Neural cell (in vitro differentiated cells): ENCODE data around the gene CRTC3. TPM values are rescaled to one million over a fixed set of nuclear protein-coding genes. Genes with fewer than 3 reads are reported as not detected.

Source experiments
- H2AFZ ChIP-seq: fragments of 200-600, 300-800 bp; sonication (generic), shearing (Covaris generic); 2 replicates; pipeline ENCODE4 v1.6.0; 2014; ENCODE audit warnings: low read depth, mild to moderate bottlenecking, antibody characterized with exemption, low read length, moderate library complexity
- H3F3A ChIP-seq: fragments of 200-600 bp; shearing (Covaris generic); 2 replicates; pipeline ENCODE4 v1.6.1; 2016; ENCODE audit warnings: mild to moderate bottlenecking, moderate library complexity, mixed read lengths, antibody characterized with exemption, low read length; ENCODE audit not compliant: insufficient read depth, poor library complexity, severe bottlenecking
- H3K27ac ChIP-seq: fragments of 200-600, 300-800 bp; sonication (generic), shearing (Covaris generic); 2 replicates; pipeline ENCODE4 v1.5.1; 2014; ENCODE audit warnings: mild to moderate bottlenecking, low read length, moderate library complexity
- H3K27me3 ChIP-seq: fragments of 300-800, 200-600 bp; sonication (generic), shearing (Covaris generic); 2 replicates; pipeline ENCODE4 v1.6.0; 2014; ENCODE audit warnings: mild to moderate bottlenecking, low read depth, low read length, moderate library complexity; ENCODE audit not compliant: insufficient read depth
- H3K36me3 ChIP-seq: fragments of 300-800, 200-600 bp; sonication (generic), shearing (Covaris generic); 2 replicates; pipeline ENCODE4 v1.5.1; 2014; ENCODE audit warnings: mild to moderate bottlenecking, antibody characterized with exemption, low read length, moderate library complexity; ENCODE audit not compliant: insufficient read depth
- H3K4me2 ChIP-seq: fragments of 300-800, 200-600 bp; sonication (generic), shearing (Covaris generic); 2 replicates; pipeline ENCODE4 v1.6.0; 2014; ENCODE audit warnings: mild to moderate bottlenecking, low read length
- H3K4me3 ChIP-seq: fragments of 300-800, 200-600 bp; sonication (generic), shearing (Covaris generic); 2 replicates; pipeline ENCODE4 v1.5.1; 2014; ENCODE audit warnings: mild to moderate bottlenecking, low read length, moderate library complexity
- H3K79me2 ChIP-seq: fragments of 200-600 bp; shearing (Covaris generic); replicated peaks from 2 replicates; pipeline ENCODE4 v1.6.0; 2014; ENCODE audit warnings: mild to moderate bottlenecking, low read length, moderate library complexity; ENCODE audit not compliant: insufficient read depth
- H3K9ac ChIP-seq: fragments of 300-800, 200-600 bp; sonication (generic), shearing (Covaris generic); 2 replicates; pipeline ENCODE4 v1.6.1; 2016; ENCODE audit warnings: mild to moderate bottlenecking, low read length, mixed read lengths
- H3K9me2 ChIP-seq: fragments of 200-600 bp; shearing (Covaris generic); 2 replicates; pipeline ENCODE4 v1.6.1; 2016; ENCODE audit warnings: mild to moderate bottlenecking, low read length, mixed read lengths; ENCODE audit not compliant: insufficient read depth
- H3K9me3 ChIP-seq: fragments of 200-600, 300-800 bp; sonication (generic), shearing (Covaris generic); 2 replicates; pipeline ENCODE4 v1.6.1; 2016; ENCODE audit warnings: mild to moderate bottlenecking, mixed run types, low read length, moderate library complexity, mixed read lengths
- H4K20me1 ChIP-seq: fragments of 200-600 bp; shearing (Covaris generic); 2 replicates; pipeline ENCODE4 v1.6.1; 2016; ENCODE audit warnings: mild to moderate bottlenecking, mixed run types; ENCODE audit not compliant: insufficient read depth
- CTCF ChIP-seq: fragments of 450-650 bp; IDR thresholded peaks from 2 replicates; pipeline ENCODE4 v1.5.1; 2014; ENCODE audit warnings: antibody characterized with exemption, mild to moderate bottlenecking, moderate library complexity; ENCODE audit not compliant: poor library complexity, severe bottlenecking
- EP300 ChIP-seq: fragments of 450-650 bp; conservative IDR thresholded peaks from 2 replicates; pipeline ENCODE4 v1.6.1; 2014; ENCODE audit warnings: antibody characterized with exemption, mild to moderate bottlenecking, moderate library complexity; ENCODE audit not compliant: poor library complexity, severe bottlenecking
- EZH2 ChIP-seq: fragments of 200-600, 300-800 bp; shearing (Covaris generic), sonication (generic); IDR thresholded peaks from 2 replicates; pipeline ENCODE4 v1.6.1; 2014; ENCODE audit warnings: antibody characterized with exemption, low read length, borderline replicate concordance, mild to moderate bottlenecking; ENCODE audit not compliant: insufficient read depth, poor library complexity, severe bottlenecking
- MXI1 ChIP-seq: fragments of 450-650 bp; conservative IDR thresholded peaks from 2 replicates; pipeline ENCODE4 v1.6.1; 2014; ENCODE audit warnings: antibody characterized with exemption, mild to moderate bottlenecking; ENCODE audit not compliant: poor library complexity, severe bottlenecking
- POLR2AphosphoS5 ChIP-seq: IDR thresholded peaks from 2 replicates; pipeline ENCODE4 v1.6.1; 2012
- RAD21 ChIP-seq: fragments of 450-650 bp; conservative IDR thresholded peaks from 2 replicates; pipeline ENCODE4 v1.6.1; 2014; ENCODE audit warnings: antibody characterized with exemption, mild to moderate bottlenecking, moderate library complexity
- REST ChIP-seq: IDR thresholded peaks from 2 replicates; pipeline ENCODE4 v1.6.1; 2012; ENCODE audit warnings: borderline replicate concordance
- SMC3 ChIP-seq: fragments of 450-650 bp; conservative IDR thresholded peaks from 2 replicates; pipeline ENCODE4 v1.6.1; 2014; ENCODE audit warnings: antibody characterized with exemption, mild to moderate bottlenecking, moderate library complexity; ENCODE audit not compliant: poor library complexity
- TAF1 ChIP-seq: IDR thresholded peaks from 2 replicates; pipeline ENCODE4 v1.6.1; 2012; ENCODE audit warnings: low read depth
- polyA plus RNA-seq: library from polyadenylated mRNA; depleted of rRNA; stranded (reverse); fragments of >200 nt; gene quantifications from 2 replicates; pipeline ENCODE4 v1.2.3, GENCODE V29; 2014

Gene CRTC3
- polyA plus RNA-seq, 1 donor from 2014 or later: 5.5 TPM

- Histone ChIP-seq H3K79me2 (no peaks in the 10 kb centered on the region), H4K20me1 (no peaks in the 10 kb centered on the region), H3K27ac (no peak overlapping the region)
These were observed 32.9 kb downstream of the CRTC3 start for GRCh38 chr15:90562669-90563068.

GRCh38 chr15:90563463-90563862 is 33.7 kb downstream of the CRTC3 start:
- Histone ChIP-seq H3K9me2 (no peaks in the 10 kb centered on the region), H2AFZ (no peak overlapping the region), H3K4me2 (no peak overlapping the region), H4K20me1 (no peaks in the 10 kb centered on the region), H3K27ac (no peak overlapping the region), H3K9me3 (peaks cover 4% of the 10 kb centered on the region), H3F3A (no peaks in the 10 kb centered on the region), H3K27me3 (no peaks in the 10 kb centered on the region), H3K79me2 (no peaks in the 10 kb centered on the region), H3K36me3 (no peaks in the 10 kb centered on the region), H3K4me3 (no peak overlapping the region), H3K9ac (no peak overlapping the region)
- TF ChIP-seq RAD21 (no peak), TAF1 (no peak), EP300 (no peak), POLR2AphosphoS5 (no peak), SMC3 (no peak), REST (no peak)

More at GRCh38 chr15:90562669-90563068, 32.9 kb downstream of the CRTC3 start:
- Histone ChIP-seq H3K9me3 (peaks cover 4% of the 10 kb centered on the region), H3K27me3 (no peaks in the 10 kb centered on the region), H3K4me2 (no peak overlapping the region), H3K36me3 (no peaks in the 10 kb centered on the region), H3K4me3 (no peak overlapping the region), H3F3A (no peaks in the 10 kb centered on the region), H2AFZ (no peak overlapping the region), H3K9ac (no peak overlapping the region), H3K9me2 (no peaks in the 10 kb centered on the region)
- TF ChIP-seq EP300 (no peak), TAF1 (no peak), RAD21 (no peak), MXI1 (no peak), POLR2AphosphoS5 (no peak), CTCF (no peak), EZH2 (no peak), SMC3 (no peak), REST (no peak)
